Retinal pigment epithelial cell (primary cell): Measurements from ENCODE around the gene ZCCHC24.

Experiments
- DNase-seq: peaks from one replicate; pipeline ENCODE4 v3.0.0-alpha.2; 2010; ENCODE audit warnings: low read depth
- H3K4me3 ChIP-seq: 2 replicates; pipeline ENCODE4 v1.5.1; 2011; ENCODE audit warnings: mild to moderate bottlenecking, low read length, control low read depth, moderate library complexity
- CTCF ChIP-seq: conservative IDR thresholded peaks from 2 replicates; pipeline ENCODE4 v1.5.1; 2011; ENCODE audit warnings: low read depth, low read length, control low read depth, inconsistent platforms

Gene ZCCHC24

GRCh38 chr10:79482304-79482703 lies 36.9 kb upstream of the ZCCHC24 start:
- no peak overlapping the region for H3K4me3 ChIP-seq
- no peak for TF ChIP-seq CTCF
- no peak for DNase-seq

DNA sequence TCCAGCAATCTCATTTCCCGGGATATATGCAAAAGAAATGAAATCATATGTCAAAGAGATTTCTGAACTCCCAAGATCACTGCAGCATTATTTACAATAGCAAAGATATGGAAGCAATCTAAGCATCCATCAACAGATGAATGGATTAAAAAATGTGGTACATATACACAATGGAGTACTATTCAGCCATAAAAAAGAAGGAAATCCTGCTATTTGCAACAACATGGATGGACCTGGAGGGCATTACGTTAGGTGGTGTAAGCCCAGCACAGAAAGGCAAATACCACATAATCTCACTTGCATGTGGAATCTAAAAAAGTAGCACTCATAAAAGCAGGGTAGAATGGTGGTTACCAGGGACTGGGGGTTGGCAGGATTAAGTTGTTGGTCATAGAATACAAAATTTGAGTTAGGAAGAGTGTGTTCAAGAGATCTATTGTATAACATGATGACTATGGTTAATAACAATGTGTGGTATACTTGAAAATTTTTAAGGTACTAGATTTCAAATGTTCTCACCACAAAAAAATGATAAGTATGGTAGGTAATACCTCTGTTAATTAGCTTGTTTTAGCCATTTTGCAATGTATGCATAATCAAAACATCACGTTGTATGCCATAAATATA lies 34.0 kb upstream of the ZCCHC24 start:
- DNase-seq = no peak
- H3K4me3 ChIP-seq = no peak overlapping the region
- TF ChIP-seq CTCF = no peak

- no peak for DNase-seq
- H3K4me3 ChIP-seq = no peak overlapping the region
- no peak for TF ChIP-seq CTCF
These were observed 32.0 kb upstream of the ZCCHC24 start for GRCh38 chr10:79477456-79477855.

DNA sequence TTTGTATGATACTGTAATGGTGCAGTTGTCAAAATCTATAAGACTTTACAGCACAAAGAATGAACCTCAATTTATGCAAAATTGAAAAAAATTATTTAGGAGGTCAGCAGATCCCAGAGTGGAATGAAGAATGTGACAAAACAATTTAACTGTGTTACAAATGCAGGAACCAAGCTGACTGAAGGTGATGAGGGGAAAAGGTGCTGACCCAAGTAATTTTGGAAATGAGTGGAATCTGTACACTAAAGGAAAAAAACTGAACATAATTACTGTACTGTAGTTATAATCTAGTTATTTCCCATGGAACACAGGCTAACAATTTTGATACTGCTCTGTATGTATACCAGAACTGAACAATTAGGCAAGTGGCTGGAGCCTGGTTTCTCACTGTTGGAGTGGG lies 31.2 kb upstream of the ZCCHC24 start:
- TF ChIP-seq CTCF = no peak
- H3K4me3 ChIP-seq = no peak overlapping the region
- no peak for DNase-seq

GRCh38 chr10:79475877-79476276 lies 30.5 kb upstream of the ZCCHC24 start:
- no peak for TF ChIP-seq CTCF
- H3K4me3 ChIP-seq = no peak overlapping the region
- DNase-seq = no peak

- H3K4me3 ChIP-seq = no peak overlapping the region
- no peak for DNase-seq
- no peak for TF ChIP-seq CTCF
These were observed 29.8 kb upstream of the ZCCHC24 start for GRCh38 chr10:79475119-79475653.

DNA sequence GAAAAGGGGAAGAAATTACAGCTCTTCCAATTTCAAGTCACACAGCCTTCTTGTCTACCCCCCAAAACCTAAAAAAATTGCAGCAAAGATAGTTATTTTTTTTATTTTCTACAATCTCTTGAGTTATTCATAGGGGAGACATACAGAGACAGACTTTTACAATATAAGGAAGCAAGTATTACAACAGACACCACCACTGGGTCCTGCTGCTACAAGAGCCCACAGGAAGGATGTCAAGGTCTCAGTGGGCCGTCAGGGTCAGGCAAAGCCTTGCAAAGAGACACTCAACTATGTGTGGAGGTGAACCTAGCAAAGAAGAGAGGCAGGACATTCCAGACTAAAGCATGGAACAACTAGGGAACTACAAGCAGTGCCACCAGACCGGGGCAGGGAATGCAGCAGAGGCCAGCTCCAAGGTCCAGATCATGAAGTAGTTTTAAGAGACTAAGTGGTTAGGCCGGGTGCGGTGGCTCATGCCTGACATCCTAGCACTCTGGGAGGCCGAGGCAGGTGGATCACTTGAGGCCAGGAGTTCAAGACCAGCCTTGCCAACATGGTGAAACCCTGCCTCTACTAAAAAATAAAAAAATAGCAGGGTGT lies 28.2 kb upstream of the ZCCHC24 start:
- TF ChIP-seq CTCF = no peak
- no peak overlapping the region for H3K4me3 ChIP-seq
- DNase-seq = no peak
